ENCODE measurements around the gene CFDP1. TPM values are rescaled to one million over a fixed set of nuclear protein-coding genes. Genes with fewer than 3 reads are reported as not detected.

Gene CFDP1
- total RNA-seq, 1 donor from 2014 or later: 35.4 TPM

GRCh38 chr16:75298267-75298666 lies 135.0 kb downstream of the CFDP1 start:
- intact Hi-C loops (cut with micrococcal nuclease): no loop called here

GRCh38 chr16:75296606-75297005 lies 136.7 kb downstream of the CFDP1 start:
- intact Hi-C loops (cut with micrococcal nuclease): no loop called here
- Mint-ChIP-seq H3K9me3 (no peaks in the 10 kb centered on the region), H3K36me3 (ENCODE audit: low read depth) (peaks cover 39% of the 10 kb centered on the region), H3K4me3 (no peak overlapping the region), H3K27ac (no peak overlapping the region), H3K27me3 (ENCODE audit: insufficient read depth) (no peaks in the 10 kb centered on the region), H3K4me1 (ENCODE audit: low read depth) (no peaks in the 10 kb centered on the region)
- no peak for DNase-seq (ENCODE audit: low spot score)

More at GRCh38 chr16:75298267-75298666, 135.0 kb downstream of the CFDP1 start:
- Mint-ChIP-seq H3K4me3 (no peak overlapping the region), H3K27me3 (ENCODE audit: insufficient read depth) (no peaks in the 10 kb centered on the region), H3K27ac (no peak overlapping the region), H3K36me3 (ENCODE audit: low read depth) (peaks cover 29% of the 10 kb centered on the region), H3K9me3 (no peaks in the 10 kb centered on the region), H3K4me1 (ENCODE audit: low read depth) (no peaks in the 10 kb centered on the region)
- no peak for DNase-seq (ENCODE audit: low spot score)

GRCh38 chr16:75294773-75295459 lies 138.4 kb downstream of the CFDP1 start:
- Mint-ChIP-seq H3K9me3 (no peaks in the 10 kb centered on the region), H3K27ac (no peak overlapping the region), H3K4me1 (ENCODE audit: low read depth) (no peaks in the 10 kb centered on the region), H3K4me3 (no peak overlapping the region), H3K36me3 (ENCODE audit: low read depth) (peaks cover 33% of the 10 kb centered on the region), H3K27me3 (ENCODE audit: insufficient read depth) (peaks cover 2% of the 10 kb centered on the region)
- intact Hi-C loops (cut with micrococcal nuclease): no loop called here
- DNase-seq (ENCODE audit: low spot score): no peak

- Mint-ChIP-seq H3K4me3 (no peak overlapping the region), H3K36me3 (ENCODE audit: low read depth) (peaks cover 28% of the 10 kb centered on the region), H3K4me1 (ENCODE audit: low read depth) (peaks cover 3% of the 10 kb centered on the region), H3K27ac (no peak overlapping the region), H3K27me3 (ENCODE audit: insufficient read depth) (peaks cover 5% of the 10 kb centered on the region), H3K9me3 (no peaks in the 10 kb centered on the region)
- intact Hi-C loops (cut with micrococcal nuclease): no loop called here
- DNase-seq (ENCODE audit: low spot score): no peak
Observed at GRCh38 chr16:75293772-75294171, 139.5 kb downstream of the CFDP1 start.

- H3K36me3 Mint-ChIP-seq (ENCODE audit: low read depth): peaks cover 26% of the 10 kb centered on the region
- H3K9me3 Mint-ChIP-seq: no peaks in the 10 kb centered on the region
- H3K27me3 Mint-ChIP-seq (ENCODE audit: insufficient read depth): peaks cover 9% of the 10 kb centered on the region
- intact Hi-C loops (cut with micrococcal nuclease): no loop called here
- no peak overlapping the region for H3K4me3 Mint-ChIP-seq
- DNase-seq (ENCODE audit: low spot score): no peak
- H3K27ac Mint-ChIP-seq: no peak overlapping the region
- H3K4me1 Mint-ChIP-seq (ENCODE audit: low read depth): peaks cover 9% of the 10 kb centered on the region
Observed at GRCh38 chr16:75293173-75293572, 140.1 kb downstream of the CFDP1 start.

GRCh38 chr16:75292691-75293090 lies 140.6 kb downstream of the CFDP1 start:
- intact Hi-C loops (cut with micrococcal nuclease): no loop called here
- Mint-ChIP-seq H3K27ac (no peak overlapping the region), H3K9me3 (no peaks in the 10 kb centered on the region), H3K36me3 (ENCODE audit: low read depth) (peaks cover 26% of the 10 kb centered on the region), H3K4me3 (no peak overlapping the region), H3K4me1 (ENCODE audit: low read depth) (peaks cover 11% of the 10 kb centered on the region), H3K27me3 (ENCODE audit: insufficient read depth) (peaks cover 9% of the 10 kb centered on the region)
- DNase-seq (ENCODE audit: low spot score): no peak

GRCh38 chr16:75289189-75289588 lies 144.1 kb downstream of the CFDP1 start:
- DNase-seq (ENCODE audit: low spot score): no peak
- peaks cover 11% of the 10 kb centered on the region for H3K4me1 Mint-ChIP-seq (ENCODE audit: low read depth)
- intact Hi-C loops (cut with micrococcal nuclease): loop anchor here (2.0 kb wide), 1 partner anchor 30 kb away; no protein-coding TSS in a partner anchor
- H3K36me3 Mint-ChIP-seq (ENCODE audit: low read depth): peaks cover 26% of the 10 kb centered on the region
- H3K27me3 Mint-ChIP-seq (ENCODE audit: insufficient read depth): peaks cover 18% of the 10 kb centered on the region
- H3K27ac Mint-ChIP-seq: no peak overlapping the region
- H3K4me3 Mint-ChIP-seq: no peak overlapping the region
- no peaks in the 10 kb centered on the region for H3K9me3 Mint-ChIP-seq

GRCh38 chr16:75288596-75289120 lies 144.6 kb downstream of the CFDP1 start:
- Mint-ChIP-seq H3K4me3 (peak overlapping the region; percentile 0), H3K27ac (peak overlapping the region; percentile 59), H3K9me3 (no peaks in the 10 kb centered on the region), H3K27me3 (ENCODE audit: insufficient read depth) (peaks cover 18% of the 10 kb centered on the region), H3K4me1 (ENCODE audit: low read depth) (peaks cover 11% of the 10 kb centered on the region), H3K36me3 (ENCODE audit: low read depth) (peaks cover 21% of the 10 kb centered on the region)
- DNase-seq (ENCODE audit: low spot score): peak; percentile 46
- intact Hi-C loops (cut with micrococcal nuclease): loop anchor here (2.0 kb wide), 1 partner anchor 30 kb away; no protein-coding TSS in a partner anchor

GRCh38 chr16:75288181-75288580 lies 145.1 kb downstream of the CFDP1 start:
- H3K27me3 Mint-ChIP-seq (ENCODE audit: insufficient read depth): peaks cover 18% of the 10 kb centered on the region
- intact Hi-C loops (cut with micrococcal nuclease): loop anchor here (2.0 kb wide), 1 partner anchor 31 kb away; no protein-coding TSS in a partner anchor
- H3K9me3 Mint-ChIP-seq: no peaks in the 10 kb centered on the region
- H3K4me3 Mint-ChIP-seq: peak overlapping the region; percentile 0
- H3K4me1 Mint-ChIP-seq (ENCODE audit: low read depth): peaks cover 11% of the 10 kb centered on the region
- H3K27ac Mint-ChIP-seq: no peak overlapping the region
- H3K36me3 Mint-ChIP-seq (ENCODE audit: low read depth): peaks cover 20% of the 10 kb centered on the region
- no peak for DNase-seq (ENCODE audit: low spot score)

- DNase-seq (ENCODE audit: low spot score): no peak
- no peaks in the 10 kb centered on the region for H3K9me3 Mint-ChIP-seq
- H3K27me3 Mint-ChIP-seq (ENCODE audit: insufficient read depth): peaks cover 18% of the 10 kb centered on the region
- H3K4me3 Mint-ChIP-seq: no peak overlapping the region
- no peak overlapping the region for H3K27ac Mint-ChIP-seq
- peaks cover 11% of the 10 kb centered on the region for H3K4me1 Mint-ChIP-seq (ENCODE audit: low read depth)
- intact Hi-C loops (cut with micrococcal nuclease): loop anchor here (2.0 kb wide), 1 partner anchor 31 kb away; no protein-coding TSS in a partner anchor
- H3K36me3 Mint-ChIP-seq (ENCODE audit: low read depth): peaks cover 16% of the 10 kb centered on the region
Observed at GRCh38 chr16:75287708-75288107, 145.6 kb downstream of the CFDP1 start.

GRCh38 chr16:75286389-75286788 lies 146.9 kb downstream of the CFDP1 start:
- Mint-ChIP-seq H3K4me1 (ENCODE audit: low read depth) (peaks cover 11% of the 10 kb centered on the region), H3K27me3 (ENCODE audit: insufficient read depth) (peaks cover 27% of the 10 kb centered on the region), H3K4me3 (no peak overlapping the region), H3K27ac (no peak overlapping the region), H3K36me3 (ENCODE audit: low read depth) (peaks cover 4% of the 10 kb centered on the region), H3K9me3 (no peaks in the 10 kb centered on the region)
- no peak for DNase-seq (ENCODE audit: low spot score)
- intact Hi-C loops (cut with micrococcal nuclease): no loop called here

- peaks cover 27% of the 10 kb centered on the region for H3K27me3 Mint-ChIP-seq (ENCODE audit: insufficient read depth)
- H3K9me3 Mint-ChIP-seq: no peaks in the 10 kb centered on the region
- H3K27ac Mint-ChIP-seq: no peak overlapping the region
- H3K4me3 Mint-ChIP-seq: no peak overlapping the region
- intact Hi-C loops (cut with micrococcal nuclease): no loop called here
- H3K4me1 Mint-ChIP-seq (ENCODE audit: low read depth): no peaks in the 10 kb centered on the region
- DNase-seq (ENCODE audit: low spot score): no peak
- no peaks in the 10 kb centered on the region for H3K36me3 Mint-ChIP-seq (ENCODE audit: low read depth)
Observed at GRCh38 chr16:75282466-75283281, 150.6 kb downstream of the CFDP1 start.

GRCh38 chr16:75281826-75282225 lies 151.5 kb downstream of the CFDP1 start:
- Mint-ChIP-seq H3K4me3 (no peak overlapping the region), H3K4me1 (ENCODE audit: low read depth) (no peaks in the 10 kb centered on the region), H3K27me3 (ENCODE audit: insufficient read depth) (peaks cover 31% of the 10 kb centered on the region), H3K36me3 (ENCODE audit: low read depth) (no peaks in the 10 kb centered on the region), H3K27ac (no peak overlapping the region), H3K9me3 (no peaks in the 10 kb centered on the region)
- intact Hi-C loops (cut with micrococcal nuclease): no loop called here
- DNase-seq (ENCODE audit: low spot score): no peak

All from activated T-helper 1 cell treated with anti-CD3 and anti-CD28 coated beads, Interleukin-12 subunit alpha, Interleukin-12 subunit beta, Interleukin-2, Interleukin-4 antibody, amounts not matched to agents 30 ng/mL and 10 ng/mL and 1 ng/mL, durations not matched to agents 14 hours and 24 hours and 36 hours (primary cell).